ENCODE data around the gene ABCC8. TPM values are rescaled to one million over a fixed set of nuclear protein-coding genes. Genes with fewer than 3 reads are reported as not detected.

Gene ABCC8
- total RNA-seq, 1 experiment from 2014 or later: not detected

DNA sequence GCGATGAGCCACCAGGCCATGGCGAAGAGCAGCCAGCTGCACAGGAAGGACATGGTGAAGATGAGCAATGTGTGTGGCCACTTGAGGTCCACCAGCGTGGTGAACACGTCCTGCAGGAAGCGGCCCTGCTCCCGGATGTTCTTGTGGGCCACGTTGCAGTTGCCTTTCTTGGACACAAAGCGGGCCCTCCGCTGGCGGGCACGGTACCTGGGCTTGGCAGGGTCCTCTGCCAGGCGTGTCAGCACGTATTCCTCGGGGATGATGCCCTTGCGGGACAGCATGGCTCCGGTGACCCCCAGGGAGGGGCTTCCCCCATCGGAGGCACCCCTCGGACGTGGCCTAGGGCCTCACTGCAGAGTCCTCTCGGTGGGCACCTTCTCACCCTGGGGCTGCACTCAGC, 88.8 kb downstream of the ABCC8 start:
- no peak for DNase-seq (ENCODE audit: low read depth)

DNA sequence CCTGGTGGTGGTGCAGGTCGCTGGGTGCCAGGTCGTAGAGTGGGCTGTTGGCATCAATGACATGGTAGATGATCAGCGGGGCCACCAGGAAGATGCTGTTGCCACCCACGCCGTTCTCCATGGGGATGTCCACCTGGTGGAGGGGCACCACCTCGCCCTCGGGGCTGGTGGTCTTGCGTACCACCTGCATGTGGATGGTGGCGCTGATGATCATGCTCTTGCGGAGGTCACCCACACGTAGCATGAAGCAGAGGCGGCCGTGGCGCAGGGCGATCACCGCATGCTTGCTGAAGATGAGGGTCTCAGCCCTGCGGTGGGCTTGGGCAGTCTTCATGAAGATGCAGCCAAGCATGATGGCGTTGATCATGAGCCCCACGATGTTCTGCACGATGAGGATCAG, 89.4 kb downstream of the ABCC8 start:
- DNase-seq (ENCODE audit: low read depth): no peak

GRCh38 chr11:17386331-17387084, 90.1 kb downstream of the ABCC8 start:
- DNase-seq (ENCODE audit: low read depth): peak; percentile 41

- no peak for DNase-seq (ENCODE audit: low read depth)
Observed at GRCh38 chr11:17385926-17386325, 90.7 kb downstream of the ABCC8 start.

DNA sequence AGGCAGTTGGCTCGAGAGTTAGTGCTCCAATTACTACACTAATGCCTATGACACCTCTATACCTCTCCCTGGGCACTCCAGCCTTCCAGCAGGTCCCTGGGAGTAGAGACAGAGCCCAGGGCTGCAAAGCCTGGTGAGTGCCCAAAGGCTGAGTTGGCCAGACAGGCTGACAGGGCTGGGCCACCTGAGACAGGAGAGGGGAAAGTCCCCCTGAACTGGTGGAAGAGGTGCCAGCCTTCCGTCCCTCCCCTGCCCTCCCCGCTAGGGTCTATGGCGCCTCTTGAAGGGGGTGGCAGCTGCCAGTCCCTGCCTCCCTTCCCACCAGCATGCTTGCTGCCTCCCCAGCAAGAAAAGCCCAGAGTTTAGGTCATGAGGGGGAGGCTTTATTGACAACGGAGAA, 91.2 kb downstream of the ABCC8 start:
- DNase-seq (ENCODE audit: low read depth): no peak

GRCh38 chr11:17384002-17384511, 92.6 kb downstream of the ABCC8 start:
- peak; percentile 77 for DNase-seq (ENCODE audit: low read depth)

DNA sequence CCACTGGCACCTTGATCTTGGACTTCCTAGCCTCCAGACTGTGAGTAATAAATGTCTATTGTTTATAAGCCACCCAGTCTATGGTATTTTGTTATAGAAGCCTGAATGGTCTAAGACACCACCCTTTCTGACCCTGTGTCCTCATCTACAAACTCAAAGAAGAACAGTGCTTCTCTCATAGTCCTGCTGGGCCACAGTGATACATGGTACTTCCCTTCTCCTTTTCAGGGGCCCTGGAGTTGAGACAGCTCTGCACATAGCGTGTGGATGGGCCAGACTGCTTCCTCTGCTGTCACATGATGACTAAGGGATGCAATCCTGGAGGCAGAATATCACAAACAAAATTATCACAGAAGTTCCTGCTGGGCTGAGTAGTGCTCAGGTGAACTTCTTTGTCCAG, 93.2 kb downstream of the ABCC8 start:
- no peak for DNase-seq (ENCODE audit: low read depth)

- DNase-seq (ENCODE audit: low read depth): no peak
Observed at GRCh38 chr11:17382046-17382728, 94.5 kb downstream of the ABCC8 start.

GRCh38 chr11:17381156-17381555, 95.5 kb downstream of the ABCC8 start:
- peak; percentile 55 for DNase-seq (ENCODE audit: low read depth)

DNA sequence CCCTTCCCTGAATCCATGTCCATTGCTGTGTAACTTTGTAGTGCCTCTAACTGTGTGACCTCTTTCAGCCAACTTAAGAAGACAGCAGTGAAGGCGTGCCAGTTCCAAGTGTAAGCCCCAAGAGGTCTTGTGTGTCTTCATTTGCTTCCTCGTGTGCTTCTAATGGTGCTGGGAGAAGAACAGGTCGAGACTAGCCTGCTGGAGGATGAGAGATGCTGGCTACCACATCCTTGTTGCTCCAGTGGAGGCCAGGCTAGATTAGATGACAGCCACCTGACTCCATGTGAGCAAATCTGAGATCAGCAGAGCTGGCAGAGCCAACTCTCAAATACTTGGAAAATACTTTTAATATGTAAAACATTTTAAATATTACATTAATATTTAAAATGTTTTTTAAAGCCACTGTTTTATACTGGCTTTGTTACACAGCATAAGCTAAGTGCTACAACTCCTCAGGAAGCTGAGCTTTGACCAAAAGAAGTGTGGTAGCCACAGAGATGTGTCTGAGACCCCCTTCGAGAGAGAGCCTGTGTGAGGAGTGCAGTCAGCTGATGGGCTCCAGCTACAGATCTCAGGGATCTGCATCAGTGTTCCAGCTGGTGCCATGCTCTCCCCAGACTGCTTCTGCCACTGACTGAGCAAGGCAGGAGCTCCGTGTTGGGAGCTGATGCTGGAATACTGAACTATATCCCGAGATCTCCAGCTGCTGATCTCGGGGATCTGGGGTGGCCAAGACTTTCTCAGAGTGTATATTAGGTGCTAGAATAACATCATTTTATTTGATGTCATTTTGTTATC, 97.1 kb downstream of the ABCC8 start:
- no peak for DNase-seq (ENCODE audit: low read depth)

- DNase-seq (ENCODE audit: low read depth): no peak
Observed at GRCh38 chr11:17378655-17379054, 98.0 kb downstream of the ABCC8 start.

DNA sequence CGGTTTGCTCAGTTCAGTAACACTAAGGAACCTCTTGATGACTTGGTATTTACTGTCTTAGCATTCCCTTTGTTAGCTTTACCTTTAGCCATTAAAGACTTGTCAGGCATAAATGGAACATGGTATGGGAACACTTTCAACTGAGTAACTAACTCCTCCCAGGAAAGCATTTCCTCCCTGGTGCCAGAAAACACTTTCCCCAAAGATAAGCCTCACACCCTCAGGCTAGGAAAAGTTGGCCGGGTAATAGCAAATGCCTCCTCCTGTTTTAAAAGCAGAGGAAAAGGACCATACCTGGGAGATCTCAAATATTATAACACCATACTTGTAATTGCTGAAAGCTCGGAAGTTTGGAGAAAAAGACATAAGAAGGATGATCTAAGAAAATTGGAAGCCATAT, 100.2 kb downstream of the ABCC8 start:
- no peak for DNase-seq (ENCODE audit: low read depth)

DNA sequence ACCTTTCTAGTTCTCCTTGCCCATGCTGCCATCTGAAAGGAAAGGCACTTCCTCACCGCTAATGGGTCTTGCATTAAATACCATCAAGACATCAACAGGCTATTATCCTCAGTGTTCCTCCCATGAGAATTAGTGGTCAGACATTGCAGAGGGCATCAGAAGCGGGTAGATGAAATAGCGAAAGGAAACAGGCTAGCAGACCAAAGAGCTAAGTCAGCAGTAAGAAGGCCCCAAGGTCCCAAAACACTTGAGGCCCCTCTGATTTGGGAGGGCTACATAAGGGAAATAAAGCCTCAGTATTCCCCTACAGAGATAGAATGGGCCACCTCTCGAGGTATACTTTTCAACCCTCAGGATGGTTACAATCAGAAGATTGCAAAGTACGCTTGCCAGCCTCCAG, 101.1 kb downstream of the ABCC8 start:
- DNase-seq (ENCODE audit: low read depth): no peak

- peak; percentile 50 for DNase-seq (ENCODE audit: low read depth)
Observed at GRCh38 chr11:17371614-17372013, 105.0 kb downstream of the ABCC8 start.

DNA sequence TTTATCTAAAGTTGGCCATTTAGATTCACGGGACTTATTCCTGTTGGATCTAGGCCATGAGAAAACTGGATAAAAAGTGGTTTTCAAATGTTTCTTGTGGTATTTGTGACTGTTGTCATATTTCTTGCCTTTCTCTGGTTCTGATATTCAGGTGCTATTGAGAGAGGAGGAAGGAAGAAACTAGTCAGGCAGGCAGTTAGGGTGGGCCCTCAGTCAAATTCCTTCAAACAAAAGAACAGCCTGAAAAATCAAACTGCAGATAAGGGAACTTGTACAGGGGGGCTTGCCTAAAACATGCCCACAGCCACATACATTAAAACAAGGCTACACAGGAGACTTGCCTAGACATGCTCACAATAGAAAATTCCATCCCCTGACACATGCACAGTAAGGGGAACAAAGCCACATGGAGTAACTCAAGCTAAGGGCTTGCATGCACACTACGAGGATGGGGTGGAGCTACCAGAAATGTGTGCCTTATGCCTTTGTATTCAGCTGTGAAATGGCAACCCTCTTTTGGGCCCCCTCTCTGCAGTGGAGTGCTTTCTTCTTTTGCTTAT, 106.9 kb downstream of the ABCC8 start:
- no peak for DNase-seq (ENCODE audit: low read depth)

- no peak for DNase-seq (ENCODE audit: low read depth)
Observed at GRCh38 chr11:17369094-17369493, 107.6 kb downstream of the ABCC8 start.

DNA sequence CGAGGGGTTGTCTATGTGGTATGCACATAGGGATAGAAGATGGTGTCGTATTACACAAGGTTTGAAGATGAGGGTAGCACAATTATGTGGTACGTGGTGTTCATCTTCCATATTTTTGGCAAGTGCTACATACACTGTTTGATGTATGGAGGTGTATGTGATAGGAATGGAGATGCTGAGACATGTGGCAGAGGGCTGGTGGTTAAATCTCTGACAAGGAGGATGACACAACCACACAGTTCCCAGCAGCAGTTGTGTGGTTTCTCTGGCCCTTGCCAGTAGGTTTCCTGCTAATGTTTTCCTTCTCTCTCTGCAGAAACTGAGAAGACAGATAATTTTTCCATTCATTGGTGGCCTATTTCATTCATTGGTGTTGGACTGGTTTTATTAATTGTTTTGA, 108.1 kb downstream of the ABCC8 start:
- DNase-seq (ENCODE audit: low read depth): no peak

- DNase-seq (ENCODE audit: low read depth): no peak
Observed at GRCh38 chr11:17366495-17366894, 110.2 kb downstream of the ABCC8 start.

DNA sequence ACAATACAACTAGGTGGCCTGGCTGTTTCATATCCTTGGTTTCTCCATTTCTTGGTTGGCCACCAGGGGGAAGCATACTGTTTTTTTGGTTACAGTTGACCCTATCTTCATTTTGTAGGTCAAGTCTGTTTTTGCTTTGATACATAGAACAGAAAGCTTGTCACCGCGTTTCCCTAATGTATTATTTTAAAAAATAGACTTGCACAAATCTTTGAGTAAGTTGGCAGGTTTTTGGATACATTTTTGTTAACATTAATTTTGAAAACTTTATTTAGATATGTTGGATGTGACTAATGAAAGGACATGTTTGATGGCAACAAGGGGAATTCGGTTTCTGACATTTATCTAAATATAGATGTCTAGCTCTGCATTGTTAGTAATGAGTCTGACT, 122.0 kb downstream of the ABCC8 start:
- DNase-seq (ENCODE audit: low read depth): peak; percentile 73

GRCh38 chr11:17353821-17354600, 122.6 kb downstream of the ABCC8 start:
- no peak for DNase-seq (ENCODE audit: low read depth)
